Spleen (tissue), 11 donors: ENCODE data around the gene CHRM3. TPM values are rescaled to one million over a fixed set of nuclear protein-coding genes. Genes with fewer than 3 reads are reported as not detected.

Source experiments
- DNase-seq: peaks from one replicate; pipeline ENCODE4 v3.0.0-alpha.2; 2020
- H3K27ac ChIP-seq, 8 donors: fragments of 200-600 bp; sonication (generic) in 7 of 8; 1 replicate in 4 of 8; 2 replicates in 4 of 8; pipeline versions ENCODE4 v1.5.0 to v1.8.0; 2016 to 2021; ENCODE audit warnings: inconsistent platforms in 4 of 8, mild to moderate bottlenecking in 4 of 8, moderate library complexity in 1 of 8
- H3K27me3 ChIP-seq, 7 donors: fragments of 200-600 bp; sonication (generic) in 6 of 7; replicated peaks in 1 of 7; 1 replicate in 4 of 7; 2 replicates in 3 of 7; pipeline versions ENCODE4 v1.5.0 to v1.8.0; 2016 to 2021; ENCODE audit warnings: inconsistent platforms in 3 of 7, mild to moderate bottlenecking in 1 of 7
- H3K36me3 ChIP-seq, 6 donors: fragments of 200-600 bp; sonication (generic) in 5 of 6; 1 replicate in 4 of 6; 2 replicates in 2 of 6; pipeline versions ENCODE4 v1.5.0 to v1.8.0; 2016 to 2021; ENCODE audit warnings: inconsistent platforms in 2 of 6
- H3K4me1 ChIP-seq, 6 donors: fragments of 200-600 bp; sonication (generic) in 5 of 6; 1 replicate in 3 of 6; 2 replicates in 3 of 6; pipeline versions ENCODE4 v1.5.0 to v1.8.0; 2016 to 2021; ENCODE audit warnings: inconsistent platforms in 3 of 6
- H3K4me3 ChIP-seq, 8 donors: fragments of 200-600 bp; sonication (generic) in 7 of 8; 1 replicate in 4 of 8; 2 replicates in 4 of 8; pipeline versions ENCODE4 v1.5.0 to v1.8.0; 2016 to 2021; ENCODE audit warnings: inconsistent platforms in 4 of 8, mild to moderate bottlenecking in 4 of 8, moderate library complexity in 2 of 8
- H3K9me3 ChIP-seq, 8 donors: fragments of 200-600 bp; sonication (generic) in 7 of 8; 1 replicate in 4 of 8; 2 replicates in 4 of 8; pipeline versions ENCODE4 v1.5.0 to v1.8.0; 2016 to 2021; ENCODE audit warnings: inconsistent platforms in 4 of 8
- CTCF ChIP-seq, 11 experiments: fragments of 200-600 bp in 7 of 11; fragments of 450-650 bp in 4 of 11; sonication (generic) in 4 of 11; IDR thresholded peaks in 8 of 11; conservative IDR thresholded peaks in 3 of 11; 1 replicate in 7 of 11; 2 replicates in 4 of 11; pipeline versions ENCODE4 v1.4.0 to v1.8.0; 2016 to 2021; ENCODE audit warnings: antibody characterized with exemption in 11 of 11, inconsistent platforms in 4 of 11, mild to moderate bottlenecking in 1 of 11
- POLR2A ChIP-seq, 3 donors: fragments of 450-650 bp; IDR thresholded peaks; one replicate each; pipeline ENCODE4 v1.5.1; 2017; ENCODE audit warnings: antibody characterized with exemption in 3 of 3, mild to moderate bottlenecking in 1 of 3
- POLR2AphosphoS5 ChIP-seq, 3 donors: sonication (generic); formaldehyde crosslinking; IDR thresholded peaks; one replicate each; pipeline ENCODE4 v1.5.1; 2017; ENCODE audit warnings: antibody characterized with exemption in 3 of 3
- WGBS, 5 donors: extraction: QIAGEN DNeasy Blood & Tissue Kit in 3 of 5; methylation state at CpG; one replicate each; pipeline versions ENCODE4 v1.1.5 to v1.1.7; 2013 to 2018; 5-methylcytosine and 5-hydroxymethylcytosine counted together
- intact Hi-C: fragments of 100-400 bp; cut with DNase I; formaldehyde crosslinking; loops from one replicate; pipeline ENCODE4 v1.15.0; 2023; ENCODE audit warnings: low total_unique reads
- polyA plus RNA-seq, 3 donors: library from polyadenylated mRNA; stranded (reverse); fragments of 200-250 nt; gene quantifications; one replicate each; pipeline ENCODE4 v1.2.1, GENCODE V29; 2013
- total RNA-seq, 7 donors: library from RNA; depleted of rRNA in 3 of 7; stranded (reverse); fragments of >200 nt in 3 of 7; fragmentation: NEBNext Ultra II Directional in 4 of 7; extraction: Animal tissue kit (Norgen Biotek cat#: 25700) in 4 of 7; gene quantifications; one replicate each; pipeline versions ENCODE4 v1.1.0 to v1.2.1, GENCODE V29; 2016 to 2021
- donor health status: healthy with polysubstance abuse.
- donor health status: DM: no; HTN: no; CAD: no; lungs with moderate emphysema.
- donor health status: DM: no; HTN: no; CAD: no.
- donor health status: Bipolar disorder and iron deficiency.
- donor health status: healthy.
- donor health status: DM: no; HTN: no; CAD: no.
- donor health status: DM: yes; HTN: yes; CAD: no.

Gene CHRM3
- total and polyA plus RNA-seq, 10 donors: 0.13 to 12.5 (median 3.0) TPM

GRCh38 chr1:239422818-239423217 lies 36.5 kb downstream of the CHRM3 start:
- Histone ChIP-seq H3K9me3 (no peaks in the 10 kb centered on the region), H3K27me3 (no peaks in the 10 kb centered on the region), H3K27ac (no peak overlapping the region), H3K4me3 (no peak overlapping the region), H3K36me3 (no peaks in the 10 kb centered on the region), H3K4me1 (no peaks in the 10 kb centered on the region)
- intact Hi-C loops: no loop called here
- no peak for DNase-seq
- TF ChIP-seq CTCF (IDR thresholded peaks at IDR 0.05 in 8 of 11, conservative IDR thresholded peaks at IDR 0.05 in 3 of 11) (no peak), POLR2A (IDR thresholded peaks at IDR 0.05) (no peak), POLR2AphosphoS5 (IDR thresholded peaks at IDR 0.05) (no peak)
- WGBS, 5 donors: 79 to 95% (median 84%) methylated on average over 3 of the region's 3 CpGs

DNA sequence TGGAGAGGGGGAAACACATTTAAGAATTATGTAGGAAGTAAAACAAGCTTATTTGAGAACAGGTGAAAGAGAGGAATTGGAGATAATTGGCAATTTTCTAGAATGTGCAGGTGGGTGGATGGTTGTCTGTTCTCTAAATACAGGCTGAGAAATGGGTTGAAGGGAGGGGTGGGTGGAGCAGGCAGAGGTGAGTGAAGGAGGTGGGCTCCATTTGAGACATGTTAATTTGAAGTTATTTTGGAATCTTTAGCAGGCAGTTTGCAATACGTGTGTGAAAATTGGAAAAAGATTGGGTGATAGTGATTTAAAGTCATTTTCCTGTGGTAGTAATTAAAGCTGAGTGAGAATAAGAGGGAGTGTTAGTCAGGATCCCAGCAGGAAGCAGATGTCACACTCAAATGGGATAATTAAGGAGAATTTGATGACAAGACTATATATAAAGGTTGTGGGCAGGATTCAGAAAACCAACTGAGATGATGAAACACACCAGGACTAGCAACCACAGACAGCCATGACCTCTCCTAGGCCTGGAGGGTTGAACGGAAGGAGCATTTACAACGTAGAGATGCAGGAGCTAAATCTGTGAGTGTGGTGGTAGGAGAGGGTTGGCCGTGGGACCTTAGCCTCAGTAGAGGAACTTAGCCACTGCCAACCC lies 40.6 kb downstream of the CHRM3 start:
- no peak for TF ChIP-seq POLR2AphosphoS5 (IDR thresholded peaks at IDR 0.05)
- no peaks in the 10 kb centered on the region for H3K27me3 ChIP-seq
- intact Hi-C loops: no loop called here
- DNase-seq: no peak
- H3K27ac ChIP-seq: no peak overlapping the region
- H3K4me1 ChIP-seq: no peaks in the 10 kb centered on the region
- 19 to 39% (median 30%) methylated on average over 4 of the region's 4 CpGs for WGBS, 5 donors
- no peak overlapping the region for H3K4me3 ChIP-seq
- H3K36me3 ChIP-seq: no peaks in the 10 kb centered on the region
- no peaks in the 10 kb centered on the region for H3K9me3 ChIP-seq

DNA sequence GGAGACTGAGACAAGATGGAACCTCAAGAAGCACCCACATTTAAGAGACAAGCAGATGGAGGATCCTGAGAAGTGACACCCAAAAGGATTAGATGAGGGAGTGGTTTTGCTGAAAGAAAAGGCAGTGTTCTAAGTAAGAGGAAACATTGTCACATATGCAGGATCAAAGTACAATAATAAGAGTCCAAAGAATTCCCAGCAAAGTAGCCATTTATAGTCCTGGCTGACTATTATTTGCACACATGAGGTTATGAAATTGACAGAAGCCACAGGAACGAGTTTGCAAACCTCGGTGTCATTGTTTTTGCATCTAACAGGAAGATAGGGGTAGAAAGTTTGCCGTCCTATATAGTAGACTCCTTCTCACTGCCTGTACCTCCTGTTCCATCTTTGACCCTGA lies 41.3 kb downstream of the CHRM3 start:
- H3K4me1 ChIP-seq: no peaks in the 10 kb centered on the region
- H3K27me3 ChIP-seq: no peaks in the 10 kb centered on the region
- intact Hi-C loops: no loop called here
- no peaks in the 10 kb centered on the region for H3K36me3 ChIP-seq
- H3K4me3 ChIP-seq: no peak overlapping the region
- H3K27ac ChIP-seq: no peak overlapping the region
- 46 to 72% (median 50%) methylated on average over 3 of the region's 3 CpGs for WGBS, 5 donors
- DNase-seq: no peak
- no peak for TF ChIP-seq POLR2A (IDR thresholded peaks at IDR 0.05)
- no peak for TF ChIP-seq CTCF (IDR thresholded peaks at IDR 0.05 in 8 of 11, conservative IDR thresholded peaks at IDR 0.05 in 3 of 11)
- no peak for TF ChIP-seq POLR2AphosphoS5 (IDR thresholded peaks at IDR 0.05)
- no peaks in the 10 kb centered on the region for H3K9me3 ChIP-seq

DNA sequence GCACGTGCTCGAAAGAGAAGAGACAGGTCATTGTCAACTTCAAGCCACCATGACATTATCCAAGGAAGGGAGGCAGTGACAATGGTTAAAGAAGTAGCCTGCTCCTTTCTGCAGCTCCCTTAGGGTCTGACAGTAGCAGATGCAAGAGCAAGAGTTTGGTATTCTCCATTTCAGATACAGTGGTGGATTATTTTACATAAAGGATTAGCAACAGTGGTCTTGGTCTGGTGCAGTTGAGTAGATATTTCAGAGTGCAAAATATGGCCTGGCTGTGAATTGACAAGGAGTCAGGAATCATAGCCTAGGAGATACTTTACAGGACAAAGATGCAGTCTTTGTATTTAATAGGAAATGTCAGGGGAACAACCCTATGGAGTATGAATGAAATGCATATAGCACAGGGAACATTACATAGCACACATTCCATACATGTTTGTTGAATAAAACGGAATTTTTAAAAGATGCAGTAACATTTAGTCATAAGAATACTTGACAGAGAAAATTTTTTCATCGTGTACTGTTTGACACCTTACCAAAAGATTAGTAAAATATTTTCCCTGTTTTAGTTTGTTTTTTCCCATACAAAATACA lies 41.8 kb downstream of the CHRM3 start:
- intact Hi-C loops: no loop called here
- no peak for DNase-seq
- Histone ChIP-seq H3K27ac (no peak overlapping the region), H3K9me3 (no peaks in the 10 kb centered on the region), H3K36me3 (no peaks in the 10 kb centered on the region), H3K4me1 (no peaks in the 10 kb centered on the region), H3K4me3 (no peak overlapping the region), H3K27me3 (no peaks in the 10 kb centered on the region)
- 71 to 84% (median 83%) methylated on average over 4 of the region's 4 CpGs for WGBS, 5 donors
- TF ChIP-seq POLR2A (IDR thresholded peaks at IDR 0.05) (no peak), CTCF (IDR thresholded peaks at IDR 0.05 in 8 of 11, conservative IDR thresholded peaks at IDR 0.05 in 3 of 11) (no peak), POLR2AphosphoS5 (IDR thresholded peaks at IDR 0.05) (no peak)
